Right lobe of liver (tissue), 6 donors: ENCODE measurements around the gene CHRM2. TPM values are rescaled to one million over a fixed set of nuclear protein-coding genes. Genes with fewer than 3 reads are reported as not detected.
A peak's percentile ranks its signal among the peaks of the same experiment; 100 is the strongest.

ENCODE experiments used
- ATAC-seq, 4 donors: fragments of 200-7000 bp; cut with Tn5 transposase; one replicate each; pipeline ENCODE4 v1.9.1; 2020; ENCODE audit warnings: mild to moderate bottlenecking in 4 of 4, moderate library complexity in 4 of 4
- DNase-seq, 3 donors: peaks; one replicate each; pipeline ENCODE4 v3.0.0-alpha.2; 2020
- H3K27ac ChIP-seq, 3 donors: fragments of 200-600 bp; one replicate each; pipeline ENCODE4 v1.8.0; 2022
- H3K27me3 ChIP-seq, 2 donors: fragments of 200-600 bp; one replicate each; pipeline ENCODE4 v1.8.0; 2022
- H3K36me3 ChIP-seq, 4 donors: fragments of 200-600 bp; sonication (generic) in 1 of 4; one replicate each; pipeline versions ENCODE4 v1.5.1 to v1.8.0; 2017 to 2022; ENCODE audit warnings: control low read depth in 1 of 4
- H3K4me1 ChIP-seq, 4 donors: fragments of 200-600 bp; sonication (generic) in 1 of 4; one replicate each; pipeline versions ENCODE4 v1.5.1 to v1.8.0; 2017 to 2022; ENCODE audit warnings: control low read depth in 1 of 4
- H3K4me3 ChIP-seq, 3 donors: fragments of 200-600 bp; one replicate each; pipeline ENCODE4 v1.8.0; 2022
- H3K9me3 ChIP-seq, 4 donors: fragments of 200-600 bp; sonication (generic) in 1 of 4; one replicate each; pipeline versions ENCODE4 v1.5.1 to v1.8.0; 2017 to 2022; ENCODE audit warnings: control low read depth in 1 of 4
- POLR2A ChIP-seq: fragments of 450-650 bp; IDR thresholded peaks from one replicate; pipeline ENCODE4 v1.6.1; 2017; ENCODE audit warnings: antibody characterized with exemption, mild to moderate bottlenecking
- WGBS: methylation state at CpG from one replicate; pipeline ENCODE4 v1.1.6; 2018; ENCODE audit warnings: low coverage, low lambda C conversion rate; ENCODE audit not compliant: insufficient coverage; ENCODE audit errors: missing lambda C conversion rate; 5-methylcytosine and 5-hydroxymethylcytosine counted together
- intact Hi-C, 2 donors: fragments of 100-400 bp; cut with DNase I; formaldehyde crosslinking; loops; one replicate each; pipeline versions ENCODE4 v1.11.2 to v1.14.1; 2022
- total RNA-seq, 6 experiments: library from RNA; depleted of rRNA in 2 of 6; stranded (reverse); fragments of >200 nt in 2 of 6; fragmentation: NEBNext Ultra II Directional in 3 of 6; extraction: Animal tissue kit (Norgen Biotek cat#: 25700) in 3 of 6; gene quantifications; one replicate each; pipeline versions ENCODE4 v1.1.0 to v1.2.4, GENCODE V29; 2016 to 2023
- TF ChIP-seq, protein P1 (sequence below), 4 donors: fragments of 200-600 bp in 3 of 4; fragments of 450-650 bp in 1 of 4; IDR thresholded peaks; one replicate each; pipeline versions ENCODE4 v1.5.1 to v1.8.0; 2016 to 2022; ENCODE audit warnings: antibody characterized with exemption in 4 of 4, mild to moderate bottlenecking in 2 of 4
- donor health status: DM: no; HTN: yes; CAD: no.
- donor health status: DM: no; HTN: no; CAD: no.
- donor health status: DM: no; HTN: no; CAD: no.
- donor health status: DM: no; HTN: yes; CAD: no.
- donor health status: DM: no; HTN: yes; CAD: no.

The CHRM2 gene
- total RNA-seq, 6 experiments from 2014 or later: 0.25 to 1.1 (median 0.41) TPM

DNA sequence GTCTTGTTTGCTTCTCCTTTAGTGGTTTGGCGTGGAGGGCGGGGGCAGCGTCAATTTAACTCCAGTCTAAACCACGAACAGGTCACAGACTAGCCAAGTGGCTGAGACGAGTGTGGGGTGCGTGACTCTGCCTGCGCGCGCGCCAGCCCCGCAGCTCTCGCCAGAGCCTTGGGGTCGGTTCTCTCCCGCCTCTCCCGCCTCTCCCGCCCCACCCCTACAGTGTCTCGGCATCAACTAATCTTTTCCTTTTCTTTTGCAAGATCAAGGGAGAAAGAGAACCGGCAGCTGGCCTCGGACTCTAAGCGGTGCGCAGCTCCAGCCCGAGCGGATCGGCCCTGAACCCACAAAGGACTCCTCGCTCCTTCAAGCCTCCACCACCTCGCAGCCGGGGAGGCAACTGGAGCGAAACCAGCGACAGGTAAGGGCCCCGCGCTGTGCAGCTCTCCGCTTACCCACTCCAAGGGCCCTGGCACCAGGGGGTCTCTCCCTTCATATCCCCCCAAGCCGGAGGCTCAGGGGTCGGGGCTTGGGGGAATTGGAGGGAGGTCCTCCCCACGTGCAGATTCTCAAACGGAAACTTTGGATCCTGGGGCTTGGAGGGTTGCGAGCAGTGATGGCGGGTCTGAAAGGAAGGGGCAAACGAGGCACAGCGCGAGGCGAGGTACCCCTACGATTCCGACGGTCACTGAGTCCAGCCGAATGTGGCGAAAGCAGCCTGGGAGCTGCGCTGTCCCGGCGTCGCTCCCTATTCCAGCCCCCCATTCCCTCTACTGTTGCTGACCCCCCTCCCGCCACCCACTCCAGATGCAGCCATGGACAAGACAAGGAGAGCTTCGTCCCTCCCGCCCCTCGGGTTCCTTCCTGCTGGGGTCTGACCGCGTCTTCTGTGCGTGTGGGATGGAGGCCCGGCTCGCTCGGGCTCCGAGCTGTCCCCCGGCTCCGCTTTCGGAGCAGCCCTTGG, 829 bp downstream of the CHRM2 start:
- Histone ChIP-seq H3K9me3 (no peaks in the 10 kb centered on the region), H3K27ac (no peak overlapping the region), H3K4me3 (peak overlapping the region in 2 of 3 donors; percentile 2 to 16), H3K27me3 (peaks cover 0 to 7% of the 10 kb centered on the region in 2 donors), H3K36me3 (no peaks in the 10 kb centered on the region), H3K4me1 (no peaks in the 10 kb centered on the region)
- DNase-seq (peak; percentile 11 to 40 (median 39)), ATAC-seq (peak in 1 of 4 donors; percentile 32)
- TF ChIP-seq, protein P1, sequence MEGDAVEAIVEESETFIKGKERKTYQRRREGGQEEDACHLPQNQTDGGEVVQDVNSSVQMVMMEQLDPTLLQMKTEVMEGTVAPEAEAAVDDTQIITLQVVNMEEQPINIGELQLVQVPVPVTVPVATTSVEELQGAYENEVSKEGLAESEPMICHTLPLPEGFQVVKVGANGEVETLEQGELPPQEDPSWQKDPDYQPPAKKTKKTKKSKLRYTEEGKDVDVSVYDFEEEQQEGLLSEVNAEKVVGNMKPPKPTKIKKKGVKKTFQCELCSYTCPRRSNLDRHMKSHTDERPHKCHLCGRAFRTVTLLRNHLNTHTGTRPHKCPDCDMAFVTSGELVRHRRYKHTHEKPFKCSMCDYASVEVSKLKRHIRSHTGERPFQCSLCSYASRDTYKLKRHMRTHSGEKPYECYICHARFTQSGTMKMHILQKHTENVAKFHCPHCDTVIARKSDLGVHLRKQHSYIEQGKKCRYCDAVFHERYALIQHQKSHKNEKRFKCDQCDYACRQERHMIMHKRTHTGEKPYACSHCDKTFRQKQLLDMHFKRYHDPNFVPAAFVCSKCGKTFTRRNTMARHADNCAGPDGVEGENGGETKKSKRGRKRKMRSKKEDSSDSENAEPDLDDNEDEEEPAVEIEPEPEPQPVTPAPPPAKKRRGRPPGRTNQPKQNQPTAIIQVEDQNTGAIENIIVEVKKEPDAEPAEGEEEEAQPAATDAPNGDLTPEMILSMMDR (IDR thresholded peaks at IDR 0.05): no peak
- TF ChIP-seq POLR2A: no peak
- WGBS: under 1% methylated on average over 16 of the region's 65 CpGs
- intact Hi-C loops: no loop called here

- intact Hi-C loops: no loop called here
- Histone ChIP-seq H3K36me3 (no peaks in the 10 kb centered on the region), H3K4me3 (peak overlapping the region in 2 of 3 donors; percentile 6 to 19), H3K4me1 (no peaks in the 10 kb centered on the region), H3K27ac (no peak overlapping the region), H3K9me3 (no peaks in the 10 kb centered on the region), H3K27me3 (peaks cover 0 to 7% of the 10 kb centered on the region in 2 donors)
- ATAC-seq (no peak), DNase-seq (peak in 2 of 3 donors; percentile 11 to 31)
- WGBS: under 1% methylated on average over 18 of the region's 54 CpGs
- TF ChIP-seq, protein P1 (IDR thresholded peaks at IDR 0.05): no peak
- no peak for TF ChIP-seq POLR2A
Observed at GRCh38 chr7:136869991-136870865, 1.8 kb downstream of the CHRM2 start.

- WGBS: under 1% methylated on average over 38 of the region's 41 CpGs
- DNase-seq: peak; percentile 21 to 46 (median 36)
- TF ChIP-seq POLR2A: no peak
- TF ChIP-seq, protein P1 (IDR thresholded peaks at IDR 0.05): no peak
Observed at GRCh38 chr7:136870866-136871487, 2.5 kb downstream of the CHRM2 start.

DNA sequence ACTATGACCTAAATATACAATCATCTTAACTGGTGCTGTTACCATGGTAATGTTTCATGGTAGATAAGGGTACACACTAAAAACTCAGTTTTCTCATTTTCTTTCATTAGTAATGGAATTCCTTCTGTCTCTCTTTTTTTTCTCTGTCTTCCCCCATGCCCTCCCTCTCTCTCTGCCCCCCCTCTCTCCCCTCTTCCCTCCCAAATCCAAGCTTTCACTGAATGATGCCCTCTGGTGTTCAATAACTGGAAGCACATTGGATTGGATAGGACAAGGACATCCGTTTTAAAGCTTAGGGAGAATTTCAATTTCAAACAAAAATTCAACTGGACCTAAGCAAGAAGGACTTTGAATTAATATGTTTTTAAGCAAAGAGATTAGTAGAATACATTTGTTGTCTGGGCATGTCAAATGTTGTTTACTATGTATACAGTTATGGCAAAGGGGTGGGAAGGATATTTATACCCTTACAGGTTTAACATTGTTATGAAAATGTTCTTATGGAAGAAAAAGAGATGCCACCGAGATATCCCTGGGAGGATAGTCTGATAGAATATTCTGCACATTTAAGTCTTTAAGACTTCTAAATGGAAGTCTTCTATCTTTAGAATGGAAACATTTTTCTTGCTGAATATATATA, 6.1 kb downstream of the CHRM2 start:
- Histone ChIP-seq H3K27ac (no peak overlapping the region), H3K9me3 (no peaks in the 10 kb centered on the region), H3K4me3 (no peak overlapping the region), H3K27me3 (no peaks in the 10 kb centered on the region), H3K4me1 (no peaks in the 10 kb centered on the region), H3K36me3 (no peaks in the 10 kb centered on the region)
- DNase-seq (no peak), ATAC-seq (no peak)
- 22% methylated on average over 2 of the region's 2 CpGs for WGBS
- intact Hi-C loops: no loop called here
- TF ChIP-seq, protein P1 (IDR thresholded peaks at IDR 0.05): peak in 3 of 4 donors; percentile 17 to 24 (median 24)
- no peak for TF ChIP-seq POLR2A

More at GRCh38 chr7:136870866-136871487, 2.5 kb downstream of the CHRM2 start:
- intact Hi-C loops: no loop called here
- no peaks in the 10 kb centered on the region for H3K4me1 ChIP-seq
- no peaks in the 10 kb centered on the region for H3K9me3 ChIP-seq
- peak overlapping the region in 2 of 3 donors; percentile 6 to 19 for H3K4me3 ChIP-seq
- ATAC-seq: peak in 1 of 4 donors; percentile 49
- H3K27me3 ChIP-seq: peaks cover 0 to 7% of the 10 kb centered on the region in 2 donors
- H3K27ac ChIP-seq: no peak overlapping the region
- H3K36me3 ChIP-seq: no peaks in the 10 kb centered on the region
